Activated T-cell treated with anti-CD3 and anti-CD28 coated beads, Interleukin-2, amount 50 U/mL, for 4 hours (primary cell): ENCODE results near the gene SLC28A1. TPM values are rescaled to one million over a fixed set of nuclear protein-coding genes. Genes with fewer than 3 reads are reported as not detected.
"Not testable (repeated sequence)": the region's sequence is repeated elsewhere in the genome, so short reads cannot be mapped to it uniquely, and the experiment has no call there.

ENCODE experiments used
- ATAC-seq, 2 donors: fragments of 200-7000 bp; cut with Tn5 transposase; one replicate each; pipeline ENCODE4 v1.10.0; 2021
- DNase-seq: peaks from one replicate; pipeline ENCODE4 v3.0.0-alpha.2; 2020
- H3K27me3 Mint-ChIP-seq: one replicate; pipeline ENCODE4 v1.8.0; 2021; ENCODE audit warnings: low read depth, mixed read lengths
- H3K36me3 Mint-ChIP-seq: one replicate; pipeline ENCODE4 v1.8.0; 2022; ENCODE audit warnings: mixed read lengths; ENCODE audit not compliant: insufficient read depth
- H3K4me1 Mint-ChIP-seq: one replicate; pipeline ENCODE4 v1.8.0; 2021; ENCODE audit warnings: low read depth, mixed read lengths
- H3K4me3 Mint-ChIP-seq: one replicate; pipeline ENCODE4 v1.8.0; 2021; ENCODE audit warnings: mild to moderate bottlenecking, moderate library complexity, mixed read lengths
- H3K9me3 Mint-ChIP-seq: one replicate; pipeline ENCODE4 v1.8.0; 2021; ENCODE audit warnings: mixed read lengths
- total RNA-seq, 3 donors: library from RNA; stranded (reverse); gene quantifications; one replicate each; pipeline ENCODE4 v1.2.1, GENCODE V29; 2021

Gene SLC28A1
- total RNA-seq, 3 donors from 2014 or later = not detected

- no peak for DNase-seq
- no peaks in the 10 kb centered on the region for H3K27me3 Mint-ChIP-seq
- no peak for ATAC-seq
- no peaks in the 10 kb centered on the region for H3K4me1 Mint-ChIP-seq
- no peaks in the 10 kb centered on the region for H3K9me3 Mint-ChIP-seq
- H3K36me3 Mint-ChIP-seq = no peaks in the 10 kb centered on the region
- no peak overlapping the region for H3K4me3 Mint-ChIP-seq
Measured at GRCh38 chr15:84871428-84871985, 13.0 kb upstream of the SLC28A1 start.

- Mint-ChIP-seq H3K27me3 (no peaks in the 10 kb centered on the region), H3K4me1 (no peaks in the 10 kb centered on the region), H3K36me3 (no peaks in the 10 kb centered on the region), H3K4me3 (no peak overlapping the region), H3K9me3 (no peaks in the 10 kb centered on the region)
- no peak for ATAC-seq
- DNase-seq = no peak
Measured at GRCh38 chr15:84872009-84872910, 12.2 kb upstream of the SLC28A1 start.

GRCh38 chr15:84873997-84874396 is 10.5 kb upstream of the SLC28A1 start:
- H3K9me3 Mint-ChIP-seq = no peaks in the 10 kb centered on the region
- ATAC-seq (no peak), DNase-seq (no peak)
- no peak overlapping the region for H3K4me3 Mint-ChIP-seq
- no peaks in the 10 kb centered on the region for H3K36me3 Mint-ChIP-seq
- no peaks in the 10 kb centered on the region for H3K27me3 Mint-ChIP-seq
- H3K4me1 Mint-ChIP-seq = no peaks in the 10 kb centered on the region

GRCh38 chr15:84874981-84875699 is 9.3 kb upstream of the SLC28A1 start:
- Mint-ChIP-seq H3K9me3 (no peaks in the 10 kb centered on the region), H3K4me1 (no peaks in the 10 kb centered on the region), H3K4me3 (no peak overlapping the region), H3K36me3 (no peaks in the 10 kb centered on the region), H3K27me3 (no peaks in the 10 kb centered on the region)
- ATAC-seq (no peak), DNase-seq (no peak)

GRCh38 chr15:84876269-84876668 is 8.2 kb upstream of the SLC28A1 start:
- Mint-ChIP-seq H3K36me3 (no peaks in the 10 kb centered on the region), H3K4me1 (no peaks in the 10 kb centered on the region), H3K4me3 (no peak overlapping the region), H3K9me3 (no peaks in the 10 kb centered on the region), H3K27me3 (no peaks in the 10 kb centered on the region)
- DNase-seq = no peak
- ATAC-seq = no peak

- not testable (repeated sequence) for H3K4me3 Mint-ChIP-seq, ATAC-seq, H3K4me1 Mint-ChIP-seq, H3K36me3 Mint-ChIP-seq, H3K9me3 Mint-ChIP-seq, H3K27me3 Mint-ChIP-seq, DNase-seq
Measured at GRCh38 chr15:84877701-84878100, 6.8 kb upstream of the SLC28A1 start.

GRCh38 chr15:84878504-84878903 is 6.0 kb upstream of the SLC28A1 start:
- Mint-ChIP-seq H3K4me3 (no peak overlapping the region), H3K36me3 (no peaks in the 10 kb centered on the region)

GRCh38 chr15:84879088-84879780 is 5.2 kb upstream of the SLC28A1 start:
- no peak overlapping the region for H3K4me3 Mint-ChIP-seq
- H3K27me3 Mint-ChIP-seq = no peaks in the 10 kb centered on the region
- no peak for ATAC-seq
- no peaks in the 10 kb centered on the region for H3K4me1 Mint-ChIP-seq
- no peaks in the 10 kb centered on the region for H3K36me3 Mint-ChIP-seq
- H3K9me3 Mint-ChIP-seq = no peaks in the 10 kb centered on the region
- DNase-seq = no peak

More at GRCh38 chr15:84878504-84878903, 6.0 kb upstream of the SLC28A1 start:
- Mint-ChIP-seq H3K4me1 (no peaks in the 10 kb centered on the region), H3K9me3 (no peaks in the 10 kb centered on the region), H3K27me3 (no peaks in the 10 kb centered on the region)
- peak; percentile 59 to 69 for ATAC-seq
- peak; percentile 51 for DNase-seq

GRCh38 chr15:84880007-84880406 is 4.5 kb upstream of the SLC28A1 start:
- H3K4me3 Mint-ChIP-seq = no peak overlapping the region
- no peak for DNase-seq
- H3K27me3 Mint-ChIP-seq = no peaks in the 10 kb centered on the region
- no peak for ATAC-seq
- H3K4me1 Mint-ChIP-seq = no peaks in the 10 kb centered on the region
- H3K9me3 Mint-ChIP-seq = no peaks in the 10 kb centered on the region
- no peaks in the 10 kb centered on the region for H3K36me3 Mint-ChIP-seq

GRCh38 chr15:84880822-84881519 is 3.5 kb upstream of the SLC28A1 start:
- no peak for ATAC-seq

GRCh38 chr15:84881520-84881830 is 3.0 kb upstream of the SLC28A1 start:
- no peaks in the 10 kb centered on the region for H3K36me3 Mint-ChIP-seq
- no peaks in the 10 kb centered on the region for H3K9me3 Mint-ChIP-seq
- ATAC-seq = no peak
- no peaks in the 10 kb centered on the region for H3K4me1 Mint-ChIP-seq
- no peak for DNase-seq
- no peak overlapping the region for H3K4me3 Mint-ChIP-seq
- H3K27me3 Mint-ChIP-seq = no peaks in the 10 kb centered on the region

More at GRCh38 chr15:84880822-84881519, 3.5 kb upstream of the SLC28A1 start:
- DNase-seq = no peak
- Mint-ChIP-seq H3K4me3 (no peak overlapping the region), H3K27me3 (no peaks in the 10 kb centered on the region), H3K9me3 (no peaks in the 10 kb centered on the region), H3K36me3 (no peaks in the 10 kb centered on the region), H3K4me1 (no peaks in the 10 kb centered on the region)

GRCh38 chr15:84883466-84883865 is 996 bp upstream of the SLC28A1 start:
- H3K4me3 Mint-ChIP-seq = no peak overlapping the region
- no peaks in the 10 kb centered on the region for H3K9me3 Mint-ChIP-seq
- H3K4me1 Mint-ChIP-seq = no peaks in the 10 kb centered on the region
- no peaks in the 10 kb centered on the region for H3K36me3 Mint-ChIP-seq
- no peak for ATAC-seq
- DNase-seq = no peak
- no peaks in the 10 kb centered on the region for H3K27me3 Mint-ChIP-seq

GRCh38 chr15:84885801-84886200 is 1.3 kb downstream of the SLC28A1 start:
- Mint-ChIP-seq H3K4me3 (no peak overlapping the region), H3K4me1 (no peaks in the 10 kb centered on the region), H3K27me3 (no peaks in the 10 kb centered on the region), H3K36me3 (no peaks in the 10 kb centered on the region), H3K9me3 (no peaks in the 10 kb centered on the region)
- no peak for DNase-seq
- no peak for ATAC-seq
